ENCODE measurements around the gene METAP2. TPM values are rescaled to one million over a fixed set of nuclear protein-coding genes. Genes with fewer than 3 reads are reported as not detected.

METAP2 gene
- total RNA-seq, 1 donor from 2014 or later: 20.6 TPM

DNA sequence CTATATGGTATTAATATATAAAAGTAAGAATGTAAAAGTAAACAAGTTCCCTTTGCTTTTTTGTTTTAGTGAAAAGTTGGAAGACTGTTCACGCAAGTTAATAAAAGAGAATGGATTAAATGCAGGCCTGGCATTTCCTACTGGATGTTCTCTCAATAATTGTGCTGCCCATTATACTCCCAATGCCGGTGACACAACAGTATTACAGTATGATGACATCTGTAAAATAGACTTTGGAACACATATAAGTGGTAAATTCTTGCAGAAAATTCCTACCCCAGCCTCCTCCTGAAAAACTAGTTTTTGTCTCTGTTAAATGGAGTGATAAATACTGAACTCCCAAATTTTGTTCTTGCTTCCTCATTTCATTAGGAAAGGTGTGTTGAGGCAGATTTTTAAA lies 20.9 kb downstream of the METAP2 start:
- Histone ChIP-seq H3K27me3 (no peaks in the 10 kb centered on the region), H3K27ac (no peak overlapping the region), H3K4me3 (no peak overlapping the region), H3K9me3 (no peaks in the 10 kb centered on the region), H3K4me1 (no peaks in the 10 kb centered on the region), H3K36me3 (peaks cover 32 to 73% of the 10 kb centered on the region in 2 donors)
- DNase-seq (ENCODE audit: low spot score in 2 of 2): no peak
- intact Hi-C loops (cut with DNase I): no loop called here
- TF ChIP-seq, protein P1, sequence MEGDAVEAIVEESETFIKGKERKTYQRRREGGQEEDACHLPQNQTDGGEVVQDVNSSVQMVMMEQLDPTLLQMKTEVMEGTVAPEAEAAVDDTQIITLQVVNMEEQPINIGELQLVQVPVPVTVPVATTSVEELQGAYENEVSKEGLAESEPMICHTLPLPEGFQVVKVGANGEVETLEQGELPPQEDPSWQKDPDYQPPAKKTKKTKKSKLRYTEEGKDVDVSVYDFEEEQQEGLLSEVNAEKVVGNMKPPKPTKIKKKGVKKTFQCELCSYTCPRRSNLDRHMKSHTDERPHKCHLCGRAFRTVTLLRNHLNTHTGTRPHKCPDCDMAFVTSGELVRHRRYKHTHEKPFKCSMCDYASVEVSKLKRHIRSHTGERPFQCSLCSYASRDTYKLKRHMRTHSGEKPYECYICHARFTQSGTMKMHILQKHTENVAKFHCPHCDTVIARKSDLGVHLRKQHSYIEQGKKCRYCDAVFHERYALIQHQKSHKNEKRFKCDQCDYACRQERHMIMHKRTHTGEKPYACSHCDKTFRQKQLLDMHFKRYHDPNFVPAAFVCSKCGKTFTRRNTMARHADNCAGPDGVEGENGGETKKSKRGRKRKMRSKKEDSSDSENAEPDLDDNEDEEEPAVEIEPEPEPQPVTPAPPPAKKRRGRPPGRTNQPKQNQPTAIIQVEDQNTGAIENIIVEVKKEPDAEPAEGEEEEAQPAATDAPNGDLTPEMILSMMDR (IDR thresholded peaks at IDR 0.05): no peak

DNA sequence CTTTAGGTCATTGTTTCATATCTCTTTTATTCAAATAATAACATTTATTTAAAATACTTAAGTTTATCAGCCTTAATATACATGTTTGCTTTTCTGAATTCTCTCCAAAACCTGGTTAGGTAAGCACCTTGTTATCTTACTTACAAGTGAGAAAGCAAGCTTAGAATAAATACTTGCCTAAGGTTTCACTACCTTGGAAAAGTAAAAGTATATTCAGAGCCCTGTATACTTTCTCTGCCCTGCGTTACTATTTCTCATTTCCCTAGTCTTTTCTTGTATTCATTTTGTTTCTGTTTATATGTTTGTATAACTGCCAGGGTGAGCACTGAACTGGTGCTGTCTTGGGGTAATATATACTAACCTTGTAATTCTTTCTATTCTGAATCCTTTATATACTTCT lies 21.5 kb downstream of the METAP2 start:
- TF ChIP-seq, protein P1 (IDR thresholded peaks at IDR 0.05): no peak
- Histone ChIP-seq H3K27ac (no peak overlapping the region), H3K9me3 (no peaks in the 10 kb centered on the region), H3K4me3 (no peak overlapping the region), H3K4me1 (no peaks in the 10 kb centered on the region), H3K27me3 (no peaks in the 10 kb centered on the region), H3K36me3 (peaks cover 29 to 77% of the 10 kb centered on the region in 2 donors)
- no peak for DNase-seq (ENCODE audit: low spot score in 2 of 2)
- intact Hi-C loops (cut with DNase I): no loop called here

DNA sequence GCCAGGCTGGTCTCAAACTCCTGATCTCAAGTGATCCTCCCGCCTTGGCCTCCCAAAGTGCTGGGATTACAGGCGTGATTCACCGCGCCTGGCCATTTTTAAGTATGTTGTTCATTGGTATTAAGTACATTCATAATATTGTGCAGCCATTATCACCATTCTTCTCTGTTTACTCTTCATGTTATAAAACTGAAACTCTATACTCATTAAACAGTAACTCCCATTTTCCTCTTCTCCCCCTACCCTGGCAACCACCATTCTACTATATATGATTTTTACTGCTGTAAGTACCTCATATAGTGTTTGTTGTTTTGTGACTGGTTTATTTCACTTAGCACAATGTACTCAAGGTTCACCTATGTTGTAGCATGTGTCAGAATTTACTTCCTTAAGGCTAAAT lies 23.1 kb downstream of the METAP2 start:
- H3K9me3 ChIP-seq: no peaks in the 10 kb centered on the region
- no peak overlapping the region for H3K27ac ChIP-seq
- TF ChIP-seq, protein P1 (IDR thresholded peaks at IDR 0.05): no peak
- peaks cover 31 to 72% of the 10 kb centered on the region in 2 donors for H3K36me3 ChIP-seq
- intact Hi-C loops (cut with DNase I): no loop called here
- no peaks in the 10 kb centered on the region for H3K27me3 ChIP-seq
- no peak overlapping the region for H3K4me3 ChIP-seq
- H3K4me1 ChIP-seq: no peaks in the 10 kb centered on the region
- DNase-seq (ENCODE audit: low spot score in 2 of 2): no peak

DNA sequence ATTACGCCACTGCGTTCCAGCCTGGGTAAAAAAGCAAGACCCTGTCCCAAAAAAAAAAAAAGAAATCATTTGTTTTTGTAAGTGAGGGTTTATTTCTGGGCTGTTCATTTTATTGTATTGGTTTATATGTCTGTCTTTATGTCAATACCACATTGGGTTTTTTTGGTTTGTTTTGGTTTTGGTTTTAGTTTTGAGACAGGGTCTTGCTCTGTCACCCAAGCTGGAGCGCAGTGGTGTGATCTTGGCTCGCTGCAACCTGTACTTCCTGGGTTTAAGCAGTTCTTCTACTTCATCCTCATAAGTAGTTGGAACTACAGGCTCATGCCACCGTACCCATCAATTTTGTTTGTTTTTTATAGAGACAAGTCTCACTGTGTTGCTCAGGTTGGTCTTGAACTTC lies 25.0 kb downstream of the METAP2 start:
- Histone ChIP-seq H3K4me1 (no peaks in the 10 kb centered on the region), H3K36me3 (peaks cover 43 to 80% of the 10 kb centered on the region in 2 donors)

DNA sequence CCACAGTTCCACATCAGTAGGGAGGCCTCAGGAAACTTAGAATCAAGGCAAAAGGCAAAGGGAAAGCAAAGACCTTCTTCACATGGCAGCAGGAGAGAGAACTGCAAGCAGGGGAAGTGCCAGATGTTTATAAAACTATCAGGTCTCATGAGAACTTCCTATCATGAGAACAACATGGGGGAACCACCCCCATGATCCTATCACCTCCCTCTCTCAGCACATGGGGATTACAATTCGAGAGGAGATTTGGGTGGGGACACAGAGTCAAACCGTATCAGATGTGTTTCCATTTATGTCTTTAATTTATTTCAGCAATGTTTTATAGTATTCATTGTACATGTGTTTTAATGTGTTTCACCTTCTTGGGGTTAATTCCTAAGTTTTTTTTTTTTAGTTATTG lies 25.8 kb downstream of the METAP2 start:
- no peaks in the 10 kb centered on the region for H3K9me3 ChIP-seq
- intact Hi-C loops (cut with DNase I): no loop called here
- no peak for DNase-seq (ENCODE audit: low spot score in 2 of 2)
- H3K27me3 ChIP-seq: no peaks in the 10 kb centered on the region
- H3K4me1 ChIP-seq: no peaks in the 10 kb centered on the region
- H3K27ac ChIP-seq: no peak overlapping the region
- TF ChIP-seq, protein P1 (IDR thresholded peaks at IDR 0.05): no peak
- H3K4me3 ChIP-seq: no peak overlapping the region
- peaks cover 43 to 80% of the 10 kb centered on the region in 2 donors for H3K36me3 ChIP-seq

More for the DNA sequence above, 25.0 kb downstream of the METAP2 start:
- Histone ChIP-seq H3K4me3 (no peak overlapping the region), H3K27ac (no peak overlapping the region), H3K9me3 (no peaks in the 10 kb centered on the region), H3K27me3 (no peaks in the 10 kb centered on the region)
- intact Hi-C loops (cut with DNase I): no loop called here
- TF ChIP-seq, protein P1 (IDR thresholded peaks at IDR 0.05): no peak
- DNase-seq (ENCODE audit: low spot score in 2 of 2): no peak

DNA sequence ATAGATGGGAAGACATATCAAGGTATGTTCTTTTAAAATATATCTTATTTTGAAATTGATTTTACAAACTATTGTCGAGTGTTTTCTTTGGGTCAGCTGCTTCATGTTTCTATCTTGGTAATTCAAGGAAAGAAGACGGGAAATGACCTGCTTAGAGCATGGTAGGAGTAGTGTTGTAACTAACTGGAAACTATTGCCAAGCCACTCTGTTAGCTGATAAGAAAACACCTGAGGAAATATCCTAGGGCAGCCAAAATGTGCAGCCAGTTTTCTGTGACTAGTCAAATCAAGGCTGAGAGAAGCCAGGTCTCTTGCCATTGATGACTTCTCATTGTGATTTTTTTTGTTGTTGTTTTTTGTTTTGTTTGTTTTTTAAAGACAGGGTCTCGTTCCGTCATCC lies 30.2 kb downstream of the METAP2 start:
- Histone ChIP-seq H3K4me3 (no peak overlapping the region), H3K27ac (no peak overlapping the region), H3K27me3 (no peaks in the 10 kb centered on the region), H3K36me3 (peaks cover 33 to 60% of the 10 kb centered on the region in 2 donors), H3K9me3 (no peaks in the 10 kb centered on the region), H3K4me1 (peaks cover 4 to 13% of the 10 kb centered on the region in 2 donors)
- TF ChIP-seq, protein P1 (IDR thresholded peaks at IDR 0.05): no peak
- intact Hi-C loops (cut with DNase I): no loop called here
- DNase-seq (ENCODE audit: low spot score in 2 of 2): no peak

Measured in ascending aorta (tissue), 2 donors.